GM23338 (cell line): ENCODE measurements around the gene NPB. TPM values are rescaled to one million over a fixed set of nuclear protein-coding genes. Genes with fewer than 3 reads are reported as not detected.

Source experiments
- ATAC-seq: fragments of 200-7000 bp; cut with Tn5 transposase; 3 replicates; pipeline ENCODE4 v1.9.1; 2020
- DNase-seq: peaks from one replicate; pipeline ENCODE4 v3.0.0-alpha.2; 2015; ENCODE audit warnings: low spot score
- H2AFZ ChIP-seq: fragments of 200-600 bp; sonication (generic); 2 replicates; pipeline ENCODE4 v1.8.0; 2016; ENCODE audit warnings: antibody characterized with exemption, mild to moderate bottlenecking, moderate library complexity
- H3F3A ChIP-seq: fragments of 200-600 bp; sonication (generic); replicated peaks from 2 replicates; pipeline ENCODE4 v1.8.0; 2017; ENCODE audit warnings: antibody characterized with exemption, mixed run types, low read depth
- H3K27ac ChIP-seq: fragments of 200-600 bp; sonication (generic); 2 replicates; pipeline ENCODE4 v1.6.1; 2016; ENCODE audit warnings: low read depth
- H3K27me3 ChIP-seq: fragments of 200-600 bp; sonication (generic); 2 replicates; pipeline ENCODE4 v1.8.0; 2016; ENCODE audit warnings: mild to moderate bottlenecking, mixed run types, moderate library complexity; ENCODE audit not compliant: insufficient read depth
- H3K36me3 ChIP-seq: fragments of 200-600 bp; sonication (generic); 2 replicates; pipeline ENCODE4 v1.8.0; 2016; ENCODE audit warnings: mild to moderate bottlenecking; ENCODE audit not compliant: insufficient read depth
- H3K4me1 ChIP-seq: fragments of 200-600 bp; sonication (generic); 2 replicates; pipeline ENCODE4 v1.8.0; 2016; ENCODE audit warnings: mild to moderate bottlenecking, moderate library complexity; ENCODE audit not compliant: insufficient read depth
- H3K4me2 ChIP-seq: fragments of 200-600 bp; sonication (generic); 2 replicates; pipeline ENCODE4 v1.7.1; 2017; ENCODE audit warnings: mixed run types
- H3K4me3 ChIP-seq: fragments of 200-600 bp; sonication (generic); 2 replicates; pipeline ENCODE4 v1.6.1; 2016; ENCODE audit warnings: mixed run types
- H3K79me2 ChIP-seq: fragments of 200-600 bp; sonication (generic); replicated peaks from 2 replicates; pipeline ENCODE4 v1.8.0; 2017; ENCODE audit warnings: mild to moderate bottlenecking; ENCODE audit not compliant: insufficient read depth
- H3K9me2 ChIP-seq: fragments of 200-600 bp; sonication (generic); 2 replicates; pipeline ENCODE4 v1.8.0; 2017; ENCODE audit not compliant: insufficient read depth
- H4K20me1 ChIP-seq: fragments of 200-600 bp; sonication (generic); replicated peaks from 2 replicates; pipeline ENCODE4 v1.8.0; 2017; ENCODE audit warnings: mild to moderate bottlenecking; ENCODE audit not compliant: insufficient read depth
- H3K27ac Mint-ChIP-seq: 2 replicates; pipeline ENCODE4 v1.8.0; 2020; ENCODE audit warnings: inconsistent platforms, mild to moderate bottlenecking, moderate library complexity, mixed read lengths
- H3K27me3 Mint-ChIP-seq: 3 replicates; pipeline ENCODE4 v1.8.0; 2022; ENCODE audit warnings: low read depth, mild to moderate bottlenecking, moderate library complexity, mixed read lengths, inconsistent platforms; ENCODE audit not compliant: insufficient read depth, poor library complexity
- H3K36me3 Mint-ChIP-seq: 3 replicates; pipeline ENCODE4 v1.8.0; 2021; ENCODE audit warnings: low read depth, mild to moderate bottlenecking, inconsistent platforms, moderate library complexity, mixed read lengths
- H3K4me1 Mint-ChIP-seq: 3 replicates; pipeline ENCODE4 v1.8.0; 2020; ENCODE audit warnings: mild to moderate bottlenecking, inconsistent platforms, mixed read lengths
- H3K4me3 Mint-ChIP-seq: 3 replicates; pipeline ENCODE4 v1.8.0; 2021; ENCODE audit warnings: moderate library complexity, mild to moderate bottlenecking, inconsistent platforms, mixed read lengths
- H3K9me3 Mint-ChIP-seq: 3 replicates; pipeline ENCODE4 v1.8.0; 2020; ENCODE audit warnings: moderate library complexity, mild to moderate bottlenecking, inconsistent platforms, mixed read lengths
- CREB1 ChIP-seq: fragments of 250-450 bp; sonication (Bioruptor Pico); IDR thresholded peaks from 2 replicates; pipeline ENCODE4 v1.5.0; 2020; ENCODE audit warnings: low read depth, mild to moderate bottlenecking, moderate library complexity
- CTCF ChIP-seq, 2 experiments: fragments of 200-600 bp in 1 of 2; sonication (generic) in 1 of 2; conservative IDR thresholded peaks; 2 replicates each; pipeline versions ENCODE4 v1.5.1 to v1.6.1; 2016 to 2017; ENCODE audit warnings: antibody characterized with exemption in 2 of 2, low read depth in 2 of 2, mild to moderate bottlenecking in 2 of 2, moderate library complexity in 1 of 2
- ETS1 ChIP-seq: IDR thresholded peaks from 2 replicates; pipeline ENCODE4 v1.6.1; 2016; ENCODE audit warnings: antibody characterized with exemption
- EZH2 ChIP-seq: fragments of 200-600 bp; sonication (generic); IDR thresholded peaks from one replicate; pipeline ENCODE4 v1.8.0; 2017; ENCODE audit warnings: antibody characterized with exemption, mild to moderate bottlenecking, low read depth; ENCODE audit not compliant: unreplicated experiment
- EZH2phosphoT487 ChIP-seq: fragments of 200-600 bp; sonication (generic); IDR thresholded peaks from one replicate; pipeline ENCODE4 v1.8.1; 2018; ENCODE audit warnings: antibody characterized with exemption; ENCODE audit not compliant: unreplicated experiment
- JUNB ChIP-seq: IDR thresholded peaks from one replicate; pipeline ENCODE4 v1.6.1; 2016; ENCODE audit warnings: antibody characterized with exemption; ENCODE audit not compliant: unreplicated experiment
- NANOG ChIP-seq: IDR thresholded peaks from 2 replicates; pipeline ENCODE4 v1.6.1; 2016; ENCODE audit warnings: antibody characterized with exemption, borderline replicate concordance
- POLR2AphosphoS5 ChIP-seq: IDR thresholded peaks from 2 replicates; pipeline ENCODE4 v1.6.1; 2016; ENCODE audit warnings: antibody characterized with exemption, low read depth
- REST ChIP-seq: IDR thresholded peaks from one replicate; pipeline ENCODE4 v1.6.1; 2018; ENCODE audit warnings: antibody characterized with exemption; ENCODE audit not compliant: unreplicated experiment
- STAT1 ChIP-seq: IDR thresholded peaks from one replicate; pipeline ENCODE4 v1.6.1; 2016; ENCODE audit warnings: antibody characterized with exemption; ENCODE audit not compliant: unreplicated experiment
- ZNF114 ChIP-seq: fragments of 250-450 bp; sonication (Bioruptor Pico); IDR thresholded peaks from 2 replicates; pipeline ENCODE4 v1.5.0; 2020; ENCODE audit warnings: mild to moderate bottlenecking, moderate library complexity
- ZNF331 ChIP-seq: fragments of 250-450 bp; sonication (Bioruptor Pico); IDR thresholded peaks from 2 replicates; pipeline ENCODE4 v1.5.0; 2020; ENCODE audit warnings: low read depth, mild to moderate bottlenecking, moderate library complexity
- ZNF462 ChIP-seq: fragments of 250-450 bp; sonication (Bioruptor Pico); IDR thresholded peaks from 2 replicates; pipeline ENCODE4 v1.5.0; 2020; ENCODE audit warnings: mild to moderate bottlenecking, moderate library complexity
- polyA plus RNA-seq: library from polyadenylated mRNA; unstranded; fragments of >200 nt; fragmentation: Nextera tagmentation; extraction: Ambion mirVana; gene quantifications from 2 replicates; pipeline ENCODE4 v1.2.1, GENCODE V29; 2016
- total RNA-seq: library from RNA; depleted of rRNA; stranded (reverse); fragments of >200 nt; shearing (Covaris generic); gene quantifications from 2 replicates; pipeline ENCODE4 v1.2.3, GENCODE V29; 2014

Gene NPB
- total and polyA plus RNA-seq, 2 experiments from 2014 or later: 3.6 to 3.8 TPM

- Histone ChIP-seq H3F3A (0 out of 2 replicates have a peak, but pooled peaks cover 3% of the 10 kb centered on the region), H3K4me1 (peaks cover 7% of the 10 kb centered on the region), H2AFZ (no peak within 1 kb of the TSS), H3K79me2 (no peaks in the 10 kb centered on the region), H3K9me2 (no peaks in the 10 kb centered on the region), H4K20me1 (no peaks in the 10 kb centered on the region; the same call in 1 of the 2 replicates), H3K36me3 (no peaks in the 10 kb centered on the region), H3K4me3 (no peak within 1 kb of the TSS), H3K4me2 (no peak within 1 kb of the TSS), H3K27ac (no peak within 1 kb of the TSS), H3K27me3 (no peaks in the 10 kb centered on the region; the same call in 1 of the 2 replicates)
- Mint-ChIP-seq H3K27me3 (peaks cover 20% of the 10 kb centered on the region), H3K4me3 (no peak within 1 kb of the TSS), H3K36me3 (no peaks in the 10 kb centered on the region), H3K27ac (no peak within 1 kb of the TSS), H3K9me3 (no peaks in the 10 kb centered on the region; the same call in 2 of the 3 replicates), H3K4me1 (peaks cover 7% of the 10 kb centered on the region)
- TF ChIP-seq ZNF331 (CRISPR knock-in tag) (no peak), CTCF (conservative IDR thresholded peaks at IDR 0.05; ENCODE audit: low read depth in 2 of 2) (no peak), ZNF114 (CRISPR knock-in tag) (no peak), ETS1 (no peak), POLR2AphosphoS5 (no peak), REST (no peak), EZH2 (no peak), ZNF462 (no peak), CREB1 (CRISPR knock-in tag) (no peak), JUNB (no peak), EZH2phosphoT487 (no peak), NANOG (no peak), STAT1 (no peak)
- ATAC-seq: no peak
- no peak for DNase-seq
Measured at GRCh38 chr17:81947189-81947588, 45.2 kb downstream of the NPB start, which contains the start of gene MYADML2. TSS of gene MYADML2 (minus strand) at chr17:81947233. CDS start at chr17:81941741, 5,492 bp downstream.
